ENCODE measurements around the gene PPP1R1B. TPM values are rescaled to one million over a fixed set of nuclear protein-coding genes. Genes with fewer than 3 reads are reported as not detected.

PPP1R1B gene
- total and polyA plus RNA-seq, 9 of the 15 experiments (the other 6 are each of a cell fraction or from before 2014, with no cell fraction given) = 0.07 to 0.18 (median 0.10) TPM; not detected in 4

DNA sequence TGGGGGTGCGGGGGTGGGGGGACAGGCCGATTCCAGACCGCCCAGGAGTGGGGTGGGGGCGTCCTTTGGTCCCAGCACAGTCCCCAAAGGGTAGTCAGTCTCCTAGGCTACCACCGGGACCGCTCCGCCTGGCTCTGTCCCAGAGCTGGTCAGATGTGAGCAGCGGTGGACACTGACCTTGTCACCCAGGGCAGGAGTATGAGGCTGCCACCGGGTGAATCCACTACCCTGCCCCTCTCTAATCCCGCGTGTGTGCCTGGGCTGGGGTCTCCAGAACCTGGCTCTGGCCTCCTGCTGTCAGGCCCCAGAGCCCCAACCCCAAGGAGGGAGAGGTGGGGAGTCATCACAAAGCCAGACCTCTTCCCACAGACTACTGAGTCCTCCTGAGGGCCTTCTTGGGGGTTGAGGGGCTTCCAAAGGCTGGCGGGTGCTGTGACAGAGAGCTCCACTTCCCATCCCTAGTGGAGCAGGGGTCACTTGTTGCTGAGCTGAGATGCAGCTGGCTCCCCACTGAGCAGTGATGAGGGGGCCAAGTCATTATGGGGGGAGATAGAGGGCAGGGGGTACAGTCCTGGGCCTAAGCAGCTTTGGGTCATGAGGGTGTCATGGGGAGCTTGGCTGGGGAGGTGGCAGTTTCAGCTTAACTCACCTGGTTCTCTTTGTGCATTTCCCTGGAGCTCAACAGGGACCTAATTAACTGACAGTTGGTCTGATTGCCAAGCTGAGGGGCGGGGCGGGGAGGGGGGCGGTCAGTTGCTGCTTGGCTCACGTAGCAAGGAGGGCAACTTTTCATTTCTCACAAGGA lies 1.2 kb downstream of the PPP1R1B start:
- Histone ChIP-seq H3K79me2 (ENCODE audit: control insufficient read depth, insufficient read depth, low read length) (no peaks in the 10 kb centered on the region), H4K20me1 (replicated peaks; ENCODE audit: control insufficient read depth, insufficient read depth, low read length) (no peaks in the 10 kb centered on the region), H3K9ac (ENCODE audit: insufficient read depth in 1 of 2, low read depth in 2 of 2, low read length in 2 of 2) (peak overlapping the region in 1 of 2 experiments; percentile 55; a peak in 1 of 4 replicates), H3K27me3 (ENCODE audit: control insufficient read depth in 2 of 2, insufficient read depth in 2 of 2, low read length in 2 of 2) (no peaks in the 10 kb centered on the region), H3K9me3 (replicated peaks; ENCODE audit: control insufficient read depth, insufficient read depth, low read depth, low read length) (no peaks in the 10 kb centered on the region), H3K9me1 (ENCODE audit: control insufficient read depth, insufficient read depth, low read length) (no peaks in the 10 kb centered on the region), H3K36me3 (ENCODE audit: control insufficient read depth, insufficient read depth, low read length) (no peaks in the 10 kb centered on the region), H3K4me3 (no peak overlapping the region), H3K4me2 (ENCODE audit: insufficient read depth, low read length) (no peak overlapping the region), H3K27ac (ENCODE audit: extremely low read depth, low read depth, low read length) (no peak overlapping the region), H2AFZ (ENCODE audit: low read depth, low read length) (no peak overlapping the region), H3K4me1 (replicated peaks in 1 of 2; ENCODE audit: control insufficient read depth in 2 of 2, insufficient read depth in 2 of 2, low read length in 2 of 2) (peaks cover 0 to 49% of the 10 kb centered on the region in 2 experiments; a peak in 2 of 5 replicates)
- ChIA-PET CTCF (ENCODE audit: low intra/inter-chr PET ratio) (interaction anchor here (0.6 kb wide), 1 partner anchor 355 kb away, joined by 3 read pairs; no protein-coding TSS in a partner anchor), POLR2A (interaction anchor here (0.6 to 1.6 kb wide), 5 partner anchors 10 to 101 kb away, joined by 3 to 7 read pairs (median 4); no protein-coding TSS in a partner anchor)
- no TSS peak for BruUV-seq (replicated peaks)
- 80% methylated on average over 7 of the region's 16 CpGs for WGBS (ENCODE audit: insufficient coverage, low coverage, missing lambda C conversion rate)
- no peak for DNase-seq (ENCODE audit: extremely low read depth in 1 of 4, low spot score in 3 of 4)
- in situ Hi-C loops (cut with MboI) = no loop called here
- ATAC-seq = no peak
- intact Hi-C loops (cut with micrococcal nuclease) = no loop called here
- no peak for TF ChIP-seq U2AF1 (optimal IDR thresholded peaks at IDR 0.05; ENCODE audit: low read depth, low read length)
- TF ChIP-seq, protein P1, sequence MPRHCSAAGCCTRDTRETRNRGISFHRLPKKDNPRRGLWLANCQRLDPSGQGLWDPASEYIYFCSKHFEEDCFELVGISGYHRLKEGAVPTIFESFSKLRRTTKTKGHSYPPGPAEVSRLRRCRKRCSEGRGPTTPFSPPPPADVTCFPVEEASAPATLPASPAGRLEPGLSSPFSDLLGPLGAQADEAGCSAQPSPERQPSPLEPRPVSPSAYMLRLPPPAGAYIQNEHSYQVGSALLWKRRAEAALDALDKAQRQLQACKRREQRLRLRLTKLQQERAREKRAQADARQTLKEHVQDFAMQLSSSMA (CRISPR knock-in tag; IDR thresholded peaks at IDR 0.05) = no peak
- TF ChIP-seq ZNF668 (CRISPR knock-in tag; IDR thresholded peaks at IDR 0.05) = no peak
- TF ChIP-seq ZNF217 (CRISPR knock-in tag; IDR thresholded peaks at IDR 0.05) = no peak
- no peak for TF ChIP-seq SMARCB1 (IDR thresholded peaks at IDR 0.05; ENCODE audit: insufficient read length, low read depth)
- no peak for TF ChIP-seq RBBP5 (IDR thresholded peaks at IDR 0.05; ENCODE audit: borderline replicate concordance, insufficient read depth, low read length, poor library complexity, severe bottlenecking)
- TF ChIP-seq RHOXF2B (CRISPR knock-in tag; conservative IDR thresholded peaks at IDR 0.05) = no peak
- no peak for TF ChIP-seq ZNF431 (CRISPR knock-in tag; IDR thresholded peaks at IDR 0.05)
- TF ChIP-seq, protein P2, sequence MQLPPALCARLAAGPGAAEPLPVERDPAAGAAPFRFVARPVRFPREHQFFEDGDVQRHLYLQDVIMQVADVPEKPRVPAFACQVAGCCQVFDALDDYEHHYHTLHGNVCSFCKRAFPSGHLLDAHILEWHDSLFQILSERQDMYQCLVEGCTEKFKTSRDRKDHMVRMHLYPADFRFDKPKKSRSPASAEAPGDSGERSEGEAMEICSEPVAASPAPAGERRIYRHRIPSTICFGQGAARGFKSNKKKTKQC (CRISPR knock-in tag; IDR thresholded peaks at IDR 0.05) = no peak
- FAIRE-seq = no peak
